Endothelial cell of umbilical vein (primary cell): Measurements from ENCODE around the gene TNIK. TPM values are rescaled to one million over a fixed set of nuclear protein-coding genes. Genes with fewer than 3 reads are reported as not detected.

Experiments used
- BruUV-seq: library from RNA; stranded (reverse); fragments of 400-500 nt; replicated peaks from 2 replicates; lab custom pipeline; 2021; lab: Mats Ljungman, UMichigan
- CTCF ChIA-PET: fragments of 300-600, 350-600 bp; sonication (Branson Sonifier 250); formaldehyde crosslinking; loops from one replicate; lab custom pipeline; 2021; ENCODE audit warnings: antibody characterized with exemption, inconsistent platforms; lab: Charles Lee
- POLR2A ChIA-PET: fragments of 300-600, 350-600 bp; sonication (Branson Sonifier 250); formaldehyde crosslinking; loops from one replicate; lab custom pipeline; 2021; ENCODE audit warnings: antibody characterized with exemption, inconsistent platforms; lab: Charles Lee
- DNase-seq: peaks from one replicate; pipeline ENCODE4 v3.0.0-alpha.2; 2011; ENCODE audit warnings: low read depth, low spot score
- FAIRE-seq: peaks from 2 replicates; lab custom pipeline; 2011; peaks lifted over from hg19 to GRCh38; lab: Jason Lieb, UNC
- H2AFZ ChIP-seq: 2 replicates; pipeline ENCODE4 v1.6.0; 2012; ENCODE audit warnings: low read depth, low read length, control low read depth, inconsistent platforms
- H3K27ac ChIP-seq: 2 replicates; pipeline ENCODE4 v1.5.1; 2011; ENCODE audit warnings: low read depth, mild to moderate bottlenecking, control low read depth, low read length, moderate library complexity; ENCODE audit not compliant: insufficient read depth
- H3K27me3 ChIP-seq, 2 experiments: 2 replicates each; pipeline versions ENCODE4 v1.6.0 to v1.6.1; 2011; ENCODE audit warnings: low read length in 2 of 2, mixed read lengths in 1 of 2; ENCODE audit not compliant: control insufficient read depth in 2 of 2, insufficient read depth in 2 of 2
- H3K36me3 ChIP-seq, 2 experiments: 2 replicates in 1 of 2; 3 replicates in 1 of 2; pipeline ENCODE4 v1.5.1; 2011; ENCODE audit warnings: low read length in 2 of 2, mild to moderate bottlenecking in 1 of 2, moderate library complexity in 1 of 2; ENCODE audit not compliant: control insufficient read depth in 2 of 2, insufficient read depth in 2 of 2; ENCODE audit errors: extremely low read depth in 1 of 2
- H3K4me1 ChIP-seq: 3 replicates; pipeline ENCODE4 v1.5.1; 2011; ENCODE audit warnings: mild to moderate bottlenecking, low read length; ENCODE audit not compliant: control insufficient read depth, insufficient read depth; ENCODE audit errors: extremely low read depth
- H3K4me2 ChIP-seq: 2 replicates; pipeline ENCODE4 v1.6.1; 2011; ENCODE audit warnings: low read length, control low read depth, mixed read lengths; ENCODE audit not compliant: insufficient read depth
- H3K4me3 ChIP-seq, 3 experiments: fragments of 200-600 bp in 1 of 3; sonication (generic), shearing (Covaris generic) in 1 of 3; replicated peaks in 1 of 3; 2 replicates each; pipeline ENCODE4 v1.5.1; 2011 to 2016; ENCODE audit warnings: control low read depth in 3 of 3, low read length in 3 of 3, mild to moderate bottlenecking in 2 of 3, inconsistent platforms in 1 of 3, low read depth in 1 of 3, moderate library complexity in 1 of 3; ENCODE audit not compliant: insufficient read depth in 1 of 3
- H3K79me2 ChIP-seq: 2 replicates; pipeline ENCODE4 v1.6.0; 2012; ENCODE audit warnings: low read length, inconsistent platforms; ENCODE audit not compliant: control insufficient read depth, insufficient read depth
- H3K9ac ChIP-seq: replicated peaks from 2 replicates; pipeline ENCODE3; 2011; ENCODE audit warnings: low read length, control low read depth; ENCODE audit not compliant: insufficient read depth; ENCODE audit errors: extremely low read depth
- H3K9me1 ChIP-seq: replicated peaks from 3 replicates; pipeline ENCODE4 v1.6.0; 2011; ENCODE audit warnings: mild to moderate bottlenecking, low read length; ENCODE audit not compliant: control insufficient read depth, insufficient read depth; ENCODE audit errors: extremely low read depth
- H3K9me3 ChIP-seq: replicated peaks from 2 replicates; pipeline ENCODE4 v1.5.1; 2012; ENCODE audit warnings: low read length, inconsistent platforms; ENCODE audit not compliant: control insufficient read depth, insufficient read depth
- H4K20me1 ChIP-seq: replicated peaks from 2 replicates; pipeline ENCODE3; 2011; ENCODE audit warnings: mild to moderate bottlenecking, low read length; ENCODE audit not compliant: control insufficient read depth, insufficient read depth; ENCODE audit errors: extremely low read depth
- EZH2 ChIP-seq: IDR thresholded peaks from 2 replicates; pipeline ENCODE4 v1.6.1; 2012; ENCODE audit warnings: borderline replicate concordance, low read depth, mild to moderate bottlenecking, moderate library complexity, low read length, inconsistent platforms; ENCODE audit not compliant: severe bottlenecking
- FOS ChIP-seq: IDR thresholded peaks from 2 replicates; pipeline ENCODE4 v1.6.1; 2011; ENCODE audit warnings: mild to moderate bottlenecking, low read length, moderate library complexity, borderline replicate concordance; ENCODE audit not compliant: insufficient read depth
- GATA2 ChIP-seq: IDR thresholded peaks from 2 replicates; pipeline ENCODE4 v1.7.0; 2011; ENCODE audit warnings: low read depth, mild to moderate bottlenecking, moderate library complexity, mixed read lengths, low read length; ENCODE audit not compliant: insufficient read length, insufficient read depth
- JUN ChIP-seq: IDR thresholded peaks from 2 replicates; pipeline ENCODE4 v1.6.1; 2011; ENCODE audit warnings: borderline replicate concordance, low read depth; ENCODE audit not compliant: insufficient read length, insufficient read depth
- MYC ChIP-seq: IDR thresholded peaks from one replicate; pipeline ENCODE4 v1.6.1; 2011; ENCODE audit warnings: mild to moderate bottlenecking, low read depth, low read length
- POLR2A ChIP-seq: IDR thresholded peaks from 2 replicates; pipeline ENCODE4 v1.6.1; 2012; ENCODE audit warnings: low read depth, mild to moderate bottlenecking, control low read depth, low read length
- POLR2AphosphoS5 ChIP-seq: IDR thresholded peaks from 2 replicates; pipeline ENCODE4 v1.6.1; 2012; ENCODE audit warnings: low read depth, mild to moderate bottlenecking, control low read depth, low read length, moderate library complexity; ENCODE audit not compliant: insufficient read depth
- dilution Hi-C: fragments of 300-500 bp; cut with MboI; formaldehyde crosslinking; loops from one replicate; pipeline ENCODE4 v1.15.0; 2019; ENCODE audit warnings: low sequenced_read_pairs; ENCODE audit not compliant: extremely low pct_ligation_motif_present
- intact Hi-C: fragments of 100-400 bp; cut with micrococcal nuclease; formaldehyde crosslinking; loops from one replicate; pipeline ENCODE4 v1.10.0; 2022
- polyA plus RNA-seq, 4 experiments: library from polyadenylated mRNA; depleted of rRNA in 3 of 4; stranded (reverse) in 3 of 4; unstranded in 1 of 4; fragments of >200 nt; gene quantifications; 2 replicates each; pipeline versions ENCODE4 v1.2.1 to v1.2.3, GENCODE V29; 2011 to 2012; ENCODE audit warnings: missing spikeins in 1 of 4
- total RNA-seq: library from RNA; stranded (reverse); gene quantifications from 2 replicates; pipeline ENCODE4 v1.2.3, GENCODE V29; 2021
- TF ChIP-seq, protein P1 (sequence below): IDR thresholded peaks from 2 replicates; pipeline ENCODE4 v1.6.1; 2011; ENCODE audit not compliant: insufficient read depth, insufficient read length
- TF ChIP-seq, protein P2 (sequence below), 2 donors: IDR thresholded peaks; 1 replicate in 1 of 2; 2 replicates in 1 of 2; pipeline ENCODE4 v1.5.1; 2011; ENCODE audit warnings: low read length in 2 of 2, mild to moderate bottlenecking in 2 of 2, moderate library complexity in 2 of 2, control low read depth in 1 of 2, inconsistent platforms in 1 of 2, low read depth in 1 of 2; ENCODE audit not compliant: insufficient read depth in 1 of 2; ENCODE audit errors: extremely low read depth in 1 of 2

TNIK gene
- total and polyA plus RNA-seq, 2 donors (not counting 3 experiments of a cell fraction or from before 2014, with no cell fraction given): 10.9 to 39.7 TPM

GRCh38 chr3:171149526-171150116 lies 310.6 kb downstream of the TNIK start:
- no peaks in the 10 kb centered on the region for H3K27me3 ChIP-seq
- no peaks in the 10 kb centered on the region for H4K20me1 ChIP-seq
- H2AFZ ChIP-seq: no peak overlapping the region
- intact Hi-C loops (no loop called here), dilution Hi-C loops (no loop called here)
- H3K27ac ChIP-seq: no peak overlapping the region
- DNase-seq (no peak), FAIRE-seq (no peak)
- no peaks in the 10 kb centered on the region for H3K4me1 ChIP-seq
- H3K4me3 ChIP-seq: no peak overlapping the region
- ChIA-PET POLR2A (no interaction called here), CTCF (interaction anchor here (1.9 kb wide), 1 partner anchor 13 kb away, joined by 5 read pairs; no protein-coding TSS in a partner anchor)
- TF ChIP-seq POLR2AphosphoS5: no peak
- no peak for TF ChIP-seq FOS
- TF ChIP-seq, protein P1, sequence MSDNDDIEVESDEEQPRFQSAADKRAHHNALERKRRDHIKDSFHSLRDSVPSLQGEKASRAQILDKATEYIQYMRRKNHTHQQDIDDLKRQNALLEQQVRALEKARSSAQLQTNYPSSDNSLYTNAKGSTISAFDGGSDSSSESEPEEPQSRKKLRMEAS: no peak
- TF ChIP-seq GATA2: no peak
- TF ChIP-seq, protein P2, sequence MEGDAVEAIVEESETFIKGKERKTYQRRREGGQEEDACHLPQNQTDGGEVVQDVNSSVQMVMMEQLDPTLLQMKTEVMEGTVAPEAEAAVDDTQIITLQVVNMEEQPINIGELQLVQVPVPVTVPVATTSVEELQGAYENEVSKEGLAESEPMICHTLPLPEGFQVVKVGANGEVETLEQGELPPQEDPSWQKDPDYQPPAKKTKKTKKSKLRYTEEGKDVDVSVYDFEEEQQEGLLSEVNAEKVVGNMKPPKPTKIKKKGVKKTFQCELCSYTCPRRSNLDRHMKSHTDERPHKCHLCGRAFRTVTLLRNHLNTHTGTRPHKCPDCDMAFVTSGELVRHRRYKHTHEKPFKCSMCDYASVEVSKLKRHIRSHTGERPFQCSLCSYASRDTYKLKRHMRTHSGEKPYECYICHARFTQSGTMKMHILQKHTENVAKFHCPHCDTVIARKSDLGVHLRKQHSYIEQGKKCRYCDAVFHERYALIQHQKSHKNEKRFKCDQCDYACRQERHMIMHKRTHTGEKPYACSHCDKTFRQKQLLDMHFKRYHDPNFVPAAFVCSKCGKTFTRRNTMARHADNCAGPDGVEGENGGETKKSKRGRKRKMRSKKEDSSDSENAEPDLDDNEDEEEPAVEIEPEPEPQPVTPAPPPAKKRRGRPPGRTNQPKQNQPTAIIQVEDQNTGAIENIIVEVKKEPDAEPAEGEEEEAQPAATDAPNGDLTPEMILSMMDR (IDR thresholded peaks at IDR 0.05; ENCODE audit: extremely low read depth in 1 of 2, insufficient read depth in 1 of 2, low read depth in 1 of 2, low read length in 2 of 2): no peak
- TF ChIP-seq EZH2: no peak
- no peak for TF ChIP-seq POLR2A
- no peak for TF ChIP-seq JUN
- TF ChIP-seq MYC: no peak
- H3K9me1 ChIP-seq: no peaks in the 10 kb centered on the region
- peaks cover 0 to 3% of the 10 kb centered on the region in 2 experiments for H3K36me3 ChIP-seq
- no peak overlapping the region for H3K9ac ChIP-seq
- BruUV-seq: no TSS peak
- no peaks in the 10 kb centered on the region for H3K9me3 ChIP-seq
- no peak overlapping the region for H3K4me2 ChIP-seq
- H3K79me2 ChIP-seq: no peaks in the 10 kb centered on the region
